HL-60 (cell line): Measurements from ENCODE around the gene ABI2.

ENCODE experiments used
- CTCF ChIP-seq: IDR thresholded peaks from one replicate; pipeline ENCODE4 v1.5.1; 2011; ENCODE audit warnings: low read length, control low read depth, inconsistent platforms; ENCODE audit not compliant: insufficient read depth
- GABPA ChIP-seq: IDR thresholded peaks from 2 replicates; pipeline ENCODE4 v1.6.1; 2012; ENCODE audit warnings: low read depth
- POLR2AphosphoS5 ChIP-seq: IDR thresholded peaks from 2 replicates; pipeline ENCODE4 v1.6.1; 2012; ENCODE audit warnings: low read depth
- SPI1 ChIP-seq: IDR thresholded peaks from 2 replicates; pipeline ENCODE4 v1.6.1; 2012; ENCODE audit warnings: low read depth, mild to moderate bottlenecking, borderline replicate concordance
- TF ChIP-seq, protein P1 (sequence below): IDR thresholded peaks from 2 replicates; pipeline ENCODE4 v1.6.1; 2012; ENCODE audit warnings: low read depth; ENCODE audit not compliant: insufficient replicate concordance

DNA sequence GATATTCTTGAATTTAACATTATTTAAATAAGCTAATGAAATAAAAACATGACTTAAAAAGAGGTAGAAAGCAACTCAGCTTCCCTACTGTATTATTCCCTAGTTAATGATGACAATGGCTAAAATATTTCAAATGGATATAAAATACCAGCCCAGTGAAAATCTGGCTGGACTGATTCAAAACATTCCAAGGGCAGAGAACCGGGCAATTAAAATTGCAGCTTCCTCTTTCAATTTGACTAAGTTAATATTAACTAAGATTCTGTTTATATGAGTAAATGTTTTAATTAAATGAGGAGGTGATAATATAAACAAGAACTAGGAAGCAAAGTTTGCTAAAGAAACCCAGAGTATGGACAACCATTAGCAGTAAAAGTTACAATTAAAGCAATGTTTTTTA is 141.4 kb downstream of the ABI2 start:
- TF ChIP-seq CTCF, result no peak
- TF ChIP-seq POLR2AphosphoS5, result no peak
- TF ChIP-seq SPI1, result no peak
- TF ChIP-seq, protein P1, sequence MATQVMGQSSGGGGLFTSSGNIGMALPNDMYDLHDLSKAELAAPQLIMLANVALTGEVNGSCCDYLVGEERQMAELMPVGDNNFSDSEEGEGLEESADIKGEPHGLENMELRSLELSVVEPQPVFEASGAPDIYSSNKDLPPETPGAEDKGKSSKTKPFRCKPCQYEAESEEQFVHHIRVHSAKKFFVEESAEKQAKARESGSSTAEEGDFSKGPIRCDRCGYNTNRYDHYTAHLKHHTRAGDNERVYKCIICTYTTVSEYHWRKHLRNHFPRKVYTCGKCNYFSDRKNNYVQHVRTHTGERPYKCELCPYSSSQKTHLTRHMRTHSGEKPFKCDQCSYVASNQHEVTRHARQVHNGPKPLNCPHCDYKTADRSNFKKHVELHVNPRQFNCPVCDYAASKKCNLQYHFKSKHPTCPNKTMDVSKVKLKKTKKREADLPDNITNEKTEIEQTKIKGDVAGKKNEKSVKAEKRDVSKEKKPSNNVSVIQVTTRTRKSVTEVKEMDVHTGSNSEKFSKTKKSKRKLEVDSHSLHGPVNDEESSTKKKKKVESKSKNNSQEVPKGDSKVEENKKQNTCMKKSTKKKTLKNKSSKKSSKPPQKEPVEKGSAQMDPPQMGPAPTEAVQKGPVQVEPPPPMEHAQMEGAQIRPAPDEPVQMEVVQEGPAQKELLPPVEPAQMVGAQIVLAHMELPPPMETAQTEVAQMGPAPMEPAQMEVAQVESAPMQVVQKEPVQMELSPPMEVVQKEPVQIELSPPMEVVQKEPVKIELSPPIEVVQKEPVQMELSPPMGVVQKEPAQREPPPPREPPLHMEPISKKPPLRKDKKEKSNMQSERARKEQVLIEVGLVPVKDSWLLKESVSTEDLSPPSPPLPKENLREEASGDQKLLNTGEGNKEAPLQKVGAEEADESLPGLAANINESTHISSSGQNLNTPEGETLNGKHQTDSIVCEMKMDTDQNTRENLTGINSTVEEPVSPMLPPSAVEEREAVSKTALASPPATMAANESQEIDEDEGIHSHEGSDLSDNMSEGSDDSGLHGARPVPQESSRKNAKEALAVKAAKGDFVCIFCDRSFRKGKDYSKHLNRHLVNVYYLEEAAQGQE, result no peak
- no peak for TF ChIP-seq GABPA
